ENCODE measurements around the gene ADAM33. TPM values are rescaled to one million over a fixed set of nuclear protein-coding genes. Genes with fewer than 3 reads are reported as not detected.

ADAM33 gene
- total RNA-seq, 1 experiment from 2014 or later, result not detected

DNA sequence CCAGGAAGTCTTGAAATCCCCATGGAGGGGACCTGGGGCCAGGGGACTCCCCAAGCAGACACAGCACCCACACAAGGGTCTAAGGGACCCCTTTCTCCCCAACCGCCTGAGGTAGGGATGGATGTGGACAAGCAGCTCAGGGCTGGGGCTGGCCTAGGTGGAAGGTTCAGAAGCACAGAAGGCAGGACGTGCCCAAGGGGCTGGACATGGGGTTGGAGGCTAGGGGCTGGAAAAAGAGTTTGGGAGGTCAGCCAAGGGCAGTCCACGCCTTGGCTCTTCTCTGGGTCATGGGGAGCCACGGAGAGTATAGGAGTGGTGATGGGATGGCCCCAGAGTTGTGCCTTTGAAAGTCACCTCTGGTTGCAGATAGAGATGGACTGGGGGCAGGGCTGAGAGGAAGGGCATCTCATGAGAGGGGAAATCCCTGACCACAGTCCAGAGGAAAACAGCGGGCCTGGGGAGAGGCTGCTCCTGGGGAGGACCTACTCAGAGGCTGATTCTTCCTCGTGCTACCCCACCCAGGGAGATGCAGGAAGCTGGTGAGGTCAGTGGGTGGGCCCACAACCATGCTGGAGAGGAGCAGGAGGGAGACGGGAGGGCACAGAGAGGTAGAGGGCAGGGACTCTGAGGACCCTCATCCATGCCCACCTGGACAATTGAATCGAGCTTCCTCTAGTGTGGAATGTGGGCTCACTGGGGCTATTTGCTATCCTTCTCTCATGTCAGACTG, 48.2 kb upstream of the ADAM33 start:
- RAD21 ChIA-PET (ENCODE audit: low non-redundant PET in 1 of 2, low total read pairs in 2 of 2, uncharacterized antibody in 2 of 2, unreplicated experiment in 2 of 2), result no interaction called here
- H3K9me3 ChIP-seq (ENCODE audit: control insufficient read depth in 1 of 2, insufficient read depth in 1 of 2, low read depth in 1 of 2, low read length in 2 of 2), result no peaks in the 10 kb centered on the region
- 0 out of 2 replicates have a peak, but pooled peaks cover 8% of the 10 kb centered on the region for H3K27me3 ChIP-seq (ENCODE audit: insufficient read depth, low read length)
- CTCF ChIA-PET, result interaction anchor here (2.2 kb wide), 1 partner anchor 15 kb away, joined by 5 read pairs; no protein-coding TSS in a partner anchor
- H3K4me2 ChIP-seq (ENCODE audit: low read length), result no peak overlapping the region
- H3K79me2 ChIP-seq (ENCODE audit: insufficient read depth, low read length), result no peaks in the 10 kb centered on the region
- H3K9ac ChIP-seq (ENCODE audit: low read length), result no peak overlapping the region
- no peak for ATAC-seq
- POLR2A ChIA-PET, result no interaction called here
- TF ChIP-seq, protein P1, sequence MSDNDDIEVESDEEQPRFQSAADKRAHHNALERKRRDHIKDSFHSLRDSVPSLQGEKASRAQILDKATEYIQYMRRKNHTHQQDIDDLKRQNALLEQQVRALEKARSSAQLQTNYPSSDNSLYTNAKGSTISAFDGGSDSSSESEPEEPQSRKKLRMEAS (IDR thresholded peaks at IDR 0.05), result no peak
- TF ChIP-seq EZH2 (IDR thresholded peaks at IDR 0.05), result no peak
- H3K4me1 ChIP-seq (ENCODE audit: control insufficient read depth in 1 of 2, insufficient read depth in 2 of 2, low read length in 2 of 2), result peaks cover 7 to 31% of the 10 kb centered on the region in 2 experiments
- no peak overlapping the region for H3K27ac ChIP-seq (ENCODE audit: low read depth, low read length)
- no peak overlapping the region for H2AFZ ChIP-seq (ENCODE audit: low read depth, low read length, poor library complexity, severe bottlenecking)
- H3K36me3 ChIP-seq (ENCODE audit: control insufficient read depth in 1 of 2, insufficient read depth in 2 of 2, low read length in 2 of 2), result no peaks in the 10 kb centered on the region
- intact Hi-C loops (cut with micrococcal nuclease), result no loop called here
- no peaks in the 10 kb centered on the region for H3K9me2 ChIP-seq (ENCODE audit: insufficient read depth)
- no peak for DNase-seq (ENCODE audit: low read depth, low spot score)
- H3K4me3 ChIP-seq (replicated peaks in 1 of 2; ENCODE audit: low read depth in 1 of 2, low read length in 2 of 2), result no peak overlapping the region
- no peaks in the 10 kb centered on the region for H4K20me1 ChIP-seq (ENCODE audit: insufficient read depth)
- no TSS peak for BruUV-seq (replicated peaks)

DNA sequence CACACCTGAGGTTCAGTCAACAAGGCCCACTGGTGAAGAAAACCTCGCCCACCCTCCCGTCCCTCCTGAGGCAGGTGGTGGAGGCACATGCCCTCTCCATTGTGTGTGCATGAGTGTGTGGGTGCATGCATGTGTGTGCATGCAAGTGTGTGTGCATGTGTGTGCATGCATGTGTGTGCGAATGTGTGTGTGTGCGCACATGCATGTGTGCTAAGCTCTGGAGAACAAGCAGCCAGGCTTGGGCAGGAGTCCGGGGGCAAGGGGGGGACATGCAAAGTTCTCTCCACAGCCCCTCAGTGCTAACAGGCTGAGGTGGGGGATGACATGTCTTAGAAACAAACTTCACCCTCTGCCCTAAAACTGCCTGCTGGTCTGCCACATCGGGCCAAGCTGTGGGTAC, 47.6 kb upstream of the ADAM33 start:
- ChIA-PET POLR2A (no interaction called here), RAD21 (ENCODE audit: low non-redundant PET in 1 of 2, low total read pairs in 2 of 2, uncharacterized antibody in 2 of 2, unreplicated experiment in 2 of 2) (no interaction called here), CTCF (interaction anchor here (0.6 to 2.2 kb wide), 5 partner anchors 8 to 23 kb away, joined by 3 to 5 read pairs (median 3); partner anchors contain the start of gene SIGLEC1)
- BruUV-seq (replicated peaks), result no TSS peak
- Histone ChIP-seq H3K27me3 (ENCODE audit: insufficient read depth, low read length) (0 out of 2 replicates have a peak, but pooled peaks cover 8% of the 10 kb centered on the region), H4K20me1 (ENCODE audit: insufficient read depth) (no peaks in the 10 kb centered on the region), H3K4me1 (ENCODE audit: control insufficient read depth in 1 of 2, insufficient read depth in 2 of 2, low read length in 2 of 2) (peaks cover 7 to 30% of the 10 kb centered on the region in 2 experiments), H3K9me3 (ENCODE audit: control insufficient read depth in 1 of 2, insufficient read depth in 1 of 2, low read depth in 1 of 2, low read length in 2 of 2) (no peaks in the 10 kb centered on the region), H3K4me3 (replicated peaks in 1 of 2; ENCODE audit: low read depth in 1 of 2, low read length in 2 of 2) (no peak overlapping the region), H3K4me2 (ENCODE audit: low read length) (no peak overlapping the region), H3K36me3 (ENCODE audit: control insufficient read depth in 1 of 2, insufficient read depth in 2 of 2, low read length in 2 of 2) (no peaks in the 10 kb centered on the region), H3K9ac (ENCODE audit: low read length) (no peak overlapping the region), H3K9me2 (ENCODE audit: insufficient read depth) (no peaks in the 10 kb centered on the region), H3K27ac (ENCODE audit: low read depth, low read length) (no peak overlapping the region), H2AFZ (ENCODE audit: low read depth, low read length, poor library complexity, severe bottlenecking) (no peak overlapping the region), H3K79me2 (ENCODE audit: insufficient read depth, low read length) (no peaks in the 10 kb centered on the region)
- no peak for DNase-seq (ENCODE audit: low read depth, low spot score)
- ATAC-seq, result no peak
- intact Hi-C loops (cut with micrococcal nuclease), result no loop called here
- no peak for TF ChIP-seq EZH2 (IDR thresholded peaks at IDR 0.05)
- TF ChIP-seq ZNF274 (IDR thresholded peaks at IDR 0.05; ENCODE audit: low read depth, low read length), result no peak
- no peak for TF ChIP-seq POLR2A (IDR thresholded peaks at IDR 0.05; ENCODE audit: borderline replicate concordance, extremely low read depth, insufficient read depth, insufficient read length)
- no peak for TF ChIP-seq TCF7L2 (IDR thresholded peaks at IDR 0.05; ENCODE audit: borderline replicate concordance, extremely low read depth, insufficient read depth, insufficient read length)
- TF ChIP-seq, protein P2, sequence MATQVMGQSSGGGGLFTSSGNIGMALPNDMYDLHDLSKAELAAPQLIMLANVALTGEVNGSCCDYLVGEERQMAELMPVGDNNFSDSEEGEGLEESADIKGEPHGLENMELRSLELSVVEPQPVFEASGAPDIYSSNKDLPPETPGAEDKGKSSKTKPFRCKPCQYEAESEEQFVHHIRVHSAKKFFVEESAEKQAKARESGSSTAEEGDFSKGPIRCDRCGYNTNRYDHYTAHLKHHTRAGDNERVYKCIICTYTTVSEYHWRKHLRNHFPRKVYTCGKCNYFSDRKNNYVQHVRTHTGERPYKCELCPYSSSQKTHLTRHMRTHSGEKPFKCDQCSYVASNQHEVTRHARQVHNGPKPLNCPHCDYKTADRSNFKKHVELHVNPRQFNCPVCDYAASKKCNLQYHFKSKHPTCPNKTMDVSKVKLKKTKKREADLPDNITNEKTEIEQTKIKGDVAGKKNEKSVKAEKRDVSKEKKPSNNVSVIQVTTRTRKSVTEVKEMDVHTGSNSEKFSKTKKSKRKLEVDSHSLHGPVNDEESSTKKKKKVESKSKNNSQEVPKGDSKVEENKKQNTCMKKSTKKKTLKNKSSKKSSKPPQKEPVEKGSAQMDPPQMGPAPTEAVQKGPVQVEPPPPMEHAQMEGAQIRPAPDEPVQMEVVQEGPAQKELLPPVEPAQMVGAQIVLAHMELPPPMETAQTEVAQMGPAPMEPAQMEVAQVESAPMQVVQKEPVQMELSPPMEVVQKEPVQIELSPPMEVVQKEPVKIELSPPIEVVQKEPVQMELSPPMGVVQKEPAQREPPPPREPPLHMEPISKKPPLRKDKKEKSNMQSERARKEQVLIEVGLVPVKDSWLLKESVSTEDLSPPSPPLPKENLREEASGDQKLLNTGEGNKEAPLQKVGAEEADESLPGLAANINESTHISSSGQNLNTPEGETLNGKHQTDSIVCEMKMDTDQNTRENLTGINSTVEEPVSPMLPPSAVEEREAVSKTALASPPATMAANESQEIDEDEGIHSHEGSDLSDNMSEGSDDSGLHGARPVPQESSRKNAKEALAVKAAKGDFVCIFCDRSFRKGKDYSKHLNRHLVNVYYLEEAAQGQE (IDR thresholded peaks at IDR 0.05; ENCODE audit: low read depth), result no peak
- TF ChIP-seq POLR2AphosphoS5 (IDR thresholded peaks at IDR 0.05; ENCODE audit: low read depth, low read length), result no peak
- TF ChIP-seq, protein P3, sequence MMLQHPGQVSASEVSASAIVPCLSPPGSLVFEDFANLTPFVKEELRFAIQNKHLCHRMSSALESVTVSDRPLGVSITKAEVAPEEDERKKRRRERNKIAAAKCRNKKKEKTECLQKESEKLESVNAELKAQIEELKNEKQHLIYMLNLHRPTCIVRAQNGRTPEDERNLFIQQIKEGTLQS (IDR thresholded peaks at IDR 0.05), result no peak
- no peak for TF ChIP-seq EZH2phosphoT487 (IDR thresholded peaks at IDR 0.05; ENCODE audit: borderline replicate concordance)
- TF ChIP-seq CBX3 (IDR thresholded peaks at IDR 0.05; ENCODE audit: low read depth), result no peak
- no peak for TF ChIP-seq RAD21 (IDR thresholded peaks at IDR 0.05; ENCODE audit: low read depth)
- TF ChIP-seq, protein P4, sequence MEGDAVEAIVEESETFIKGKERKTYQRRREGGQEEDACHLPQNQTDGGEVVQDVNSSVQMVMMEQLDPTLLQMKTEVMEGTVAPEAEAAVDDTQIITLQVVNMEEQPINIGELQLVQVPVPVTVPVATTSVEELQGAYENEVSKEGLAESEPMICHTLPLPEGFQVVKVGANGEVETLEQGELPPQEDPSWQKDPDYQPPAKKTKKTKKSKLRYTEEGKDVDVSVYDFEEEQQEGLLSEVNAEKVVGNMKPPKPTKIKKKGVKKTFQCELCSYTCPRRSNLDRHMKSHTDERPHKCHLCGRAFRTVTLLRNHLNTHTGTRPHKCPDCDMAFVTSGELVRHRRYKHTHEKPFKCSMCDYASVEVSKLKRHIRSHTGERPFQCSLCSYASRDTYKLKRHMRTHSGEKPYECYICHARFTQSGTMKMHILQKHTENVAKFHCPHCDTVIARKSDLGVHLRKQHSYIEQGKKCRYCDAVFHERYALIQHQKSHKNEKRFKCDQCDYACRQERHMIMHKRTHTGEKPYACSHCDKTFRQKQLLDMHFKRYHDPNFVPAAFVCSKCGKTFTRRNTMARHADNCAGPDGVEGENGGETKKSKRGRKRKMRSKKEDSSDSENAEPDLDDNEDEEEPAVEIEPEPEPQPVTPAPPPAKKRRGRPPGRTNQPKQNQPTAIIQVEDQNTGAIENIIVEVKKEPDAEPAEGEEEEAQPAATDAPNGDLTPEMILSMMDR (IDR thresholded peaks at IDR 0.05 in 2 of 3, conservative IDR thresholded peaks at IDR 0.05 in 1 of 3; ENCODE audit: borderline replicate concordance in 1 of 3, insufficient read depth in 1 of 3, low read depth in 2 of 3, low read length in 2 of 3), result no peak
- TF ChIP-seq SP1 (IDR thresholded peaks at IDR 0.05; ENCODE audit: low read depth), result no peak

All from HCT116 (cell line).